OCI-LY3 (cell line): ENCODE results near the gene MAFB.

Source experiments
- H2AFZ ChIP-seq: fragments of 200-600, 300-600 bp; shearing (Covaris generic); 2 replicates; pipeline ENCODE4 v1.6.0; 2014; ENCODE audit warnings: antibody characterized with exemption, low read depth, low read length
- H3K27ac ChIP-seq: fragments of 200-600, 300-600 bp; sonication (generic); 2 replicates; pipeline ENCODE4 v1.5.1; 2014; ENCODE audit warnings: mild to moderate bottlenecking, low read length, moderate library complexity, mixed read lengths
- H3K27me3 ChIP-seq: fragments of 200-600, 300-600 bp; sonication (generic); 2 replicates; pipeline ENCODE4 v1.6.1; 2014; ENCODE audit warnings: low read depth, low read length, mixed read lengths
- H3K36me3 ChIP-seq: fragments of 200-600, 300-600 bp; sonication (generic); replicated peaks from 2 replicates; pipeline ENCODE3; 2014; ENCODE audit warnings: low read depth, low read length, mixed read lengths
- H3K4me1 ChIP-seq: fragments of 300-600, 200-600 bp; sonication (generic); 2 replicates; pipeline ENCODE4 v1.6.1; 2014; ENCODE audit warnings: low read length, mixed read lengths
- H3K4me2 ChIP-seq: fragments of 200-600, 300-600 bp; sonication (generic); 2 replicates; pipeline ENCODE4 v1.6.1; 2014; ENCODE audit warnings: low read length, mixed read lengths
- H3K4me3 ChIP-seq: fragments of 300-600, 200-600 bp; sonication (generic); 2 replicates; pipeline ENCODE4 v1.5.1; 2014; ENCODE audit warnings: antibody characterized with exemption, mild to moderate bottlenecking, low read length, moderate library complexity
- H3K79me2 ChIP-seq: fragments of 300-600, 200-600 bp; shearing (Covaris generic); 2 replicates; pipeline ENCODE4 v1.6.1; 2014; ENCODE audit warnings: mild to moderate bottlenecking, low read length, mixed read lengths
- H3K9ac ChIP-seq: fragments of 300-600, 200-600 bp; shearing (Covaris generic); 2 replicates; pipeline ENCODE4 v1.6.0; 2014; ENCODE audit warnings: mild to moderate bottlenecking, low read length, moderate library complexity
- H3K9me3 ChIP-seq: fragments of 200-600, 300-600 bp; shearing (Covaris generic); 2 replicates; pipeline ENCODE4 v1.6.1; 2014; ENCODE audit warnings: low read length, mixed read lengths; ENCODE audit not compliant: insufficient read depth
- H4K20me1 ChIP-seq: fragments of 200-600, 300-600 bp; sonication (generic); 2 replicates; pipeline ENCODE4 v1.6.1; 2016; ENCODE audit warnings: low read length, mixed read lengths; ENCODE audit not compliant: insufficient read depth
- EZH2phosphoT487 ChIP-seq: fragments of 200-600 bp; shearing (Covaris generic); IDR thresholded peaks from 2 replicates; pipeline ENCODE4 v1.6.1; 2018; ENCODE audit warnings: antibody characterized with exemption, mixed run types, low read depth
- TF ChIP-seq, protein P1 (sequence below): fragments of 200-600, 300-600 bp; sonication (generic); IDR thresholded peaks from 2 replicates; pipeline ENCODE4 v1.5.1; 2014; ENCODE audit warnings: antibody characterized with exemption, low read length, low read depth

Gene MAFB

DNA sequence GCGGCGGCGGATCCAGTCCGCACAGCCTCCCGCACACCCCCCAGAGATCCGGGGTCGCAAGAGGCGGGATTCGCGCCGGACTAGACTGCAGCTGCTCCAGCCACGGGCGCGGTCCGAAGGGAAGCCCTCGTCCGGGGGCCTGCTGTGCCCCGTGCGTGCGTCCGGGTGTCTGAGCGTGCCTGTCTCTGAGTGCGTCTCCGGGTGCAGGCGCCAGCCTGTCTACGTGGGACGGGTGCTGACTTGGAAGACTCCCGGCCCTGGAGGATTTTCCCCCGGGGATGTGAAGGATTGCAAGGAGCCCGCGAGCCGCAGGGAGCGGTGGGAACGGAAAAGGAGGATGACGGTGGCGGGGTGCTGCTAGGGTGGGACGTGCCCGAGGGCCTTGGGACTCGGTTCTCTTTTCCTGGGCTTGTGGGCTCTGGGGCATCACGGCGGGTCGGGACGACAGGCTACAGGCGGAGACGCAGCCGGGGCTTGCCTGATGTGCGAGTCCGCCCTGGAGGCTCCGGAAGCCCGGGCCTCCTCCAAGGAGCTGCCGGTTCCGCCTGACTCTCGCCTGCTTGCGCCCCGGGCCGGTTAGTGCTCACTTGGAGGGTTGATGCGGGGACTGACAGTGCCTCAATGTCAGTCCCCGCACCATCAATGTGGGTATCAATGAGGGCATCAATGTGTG is 5.7 kb downstream of the MAFB start:
- no peak overlapping the region for H3K9ac ChIP-seq
- no peak overlapping the region for H3K4me2 ChIP-seq
- H3K9me3 ChIP-seq, result no peaks in the 10 kb centered on the region
- H3K27ac ChIP-seq, result no peak overlapping the region
- H3K79me2 ChIP-seq, result no peaks in the 10 kb centered on the region
- 0 out of 2 replicates have a peak, but pooled peaks cover 8% of the 10 kb centered on the region for H4K20me1 ChIP-seq
- H3K27me3 ChIP-seq, result peaks cover 19% of the 10 kb centered on the region; the same call in 1 of the 2 replicates
- H2AFZ ChIP-seq, result no peak overlapping the region
- H3K4me1 ChIP-seq, result peaks cover 16% of the 10 kb centered on the region
- H3K4me3 ChIP-seq, result no peak overlapping the region
- TF ChIP-seq, protein P1, sequence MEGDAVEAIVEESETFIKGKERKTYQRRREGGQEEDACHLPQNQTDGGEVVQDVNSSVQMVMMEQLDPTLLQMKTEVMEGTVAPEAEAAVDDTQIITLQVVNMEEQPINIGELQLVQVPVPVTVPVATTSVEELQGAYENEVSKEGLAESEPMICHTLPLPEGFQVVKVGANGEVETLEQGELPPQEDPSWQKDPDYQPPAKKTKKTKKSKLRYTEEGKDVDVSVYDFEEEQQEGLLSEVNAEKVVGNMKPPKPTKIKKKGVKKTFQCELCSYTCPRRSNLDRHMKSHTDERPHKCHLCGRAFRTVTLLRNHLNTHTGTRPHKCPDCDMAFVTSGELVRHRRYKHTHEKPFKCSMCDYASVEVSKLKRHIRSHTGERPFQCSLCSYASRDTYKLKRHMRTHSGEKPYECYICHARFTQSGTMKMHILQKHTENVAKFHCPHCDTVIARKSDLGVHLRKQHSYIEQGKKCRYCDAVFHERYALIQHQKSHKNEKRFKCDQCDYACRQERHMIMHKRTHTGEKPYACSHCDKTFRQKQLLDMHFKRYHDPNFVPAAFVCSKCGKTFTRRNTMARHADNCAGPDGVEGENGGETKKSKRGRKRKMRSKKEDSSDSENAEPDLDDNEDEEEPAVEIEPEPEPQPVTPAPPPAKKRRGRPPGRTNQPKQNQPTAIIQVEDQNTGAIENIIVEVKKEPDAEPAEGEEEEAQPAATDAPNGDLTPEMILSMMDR, result no peak
- TF ChIP-seq EZH2phosphoT487, result no peak
- H3K36me3 ChIP-seq, result no peaks in the 10 kb centered on the region

DNA sequence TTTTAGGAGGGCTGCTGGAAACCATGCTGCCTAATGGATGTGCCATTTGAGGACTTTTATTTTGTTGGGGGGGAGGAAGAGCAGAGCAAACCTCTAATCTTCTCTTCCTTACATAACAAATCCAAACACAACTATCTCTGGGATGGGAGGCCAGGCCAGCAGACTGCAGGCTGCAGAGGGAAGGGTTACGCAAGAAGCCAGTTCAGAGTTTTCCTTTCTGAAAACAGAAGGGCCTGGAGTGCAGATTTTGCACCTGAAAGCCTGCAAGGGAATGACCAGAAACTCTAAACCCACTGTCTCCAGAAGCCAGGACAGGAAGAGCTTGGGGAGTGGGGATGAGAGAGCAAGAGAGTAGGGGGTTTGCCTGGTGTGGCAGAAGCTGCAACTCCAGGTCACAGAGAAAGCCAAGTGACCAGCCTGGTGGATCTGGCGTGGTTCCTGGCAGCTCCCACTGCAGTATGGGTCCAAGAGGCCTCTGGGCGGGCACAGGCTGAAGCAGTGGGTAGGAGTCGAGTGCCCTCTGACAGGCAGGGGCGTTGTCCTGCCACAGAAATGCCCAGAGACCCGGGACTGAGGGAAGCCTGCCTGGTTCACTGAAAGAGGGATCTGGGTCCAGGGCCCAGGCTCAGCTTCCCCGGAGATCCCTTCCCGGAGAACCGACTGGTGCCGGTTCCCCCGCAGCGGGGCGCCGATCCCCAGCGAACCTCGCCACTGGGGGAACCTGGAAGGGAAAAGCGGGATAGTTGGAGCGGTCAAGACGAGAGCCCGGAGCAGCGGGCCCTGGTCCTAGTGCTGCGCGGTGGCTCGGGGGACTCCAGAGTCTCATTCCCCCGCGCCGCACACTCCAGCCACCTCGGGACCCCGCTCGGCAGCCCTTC is 6.7 kb downstream of the MAFB start:
- H3K27me3 ChIP-seq, result peaks cover 24% of the 10 kb centered on the region
- no peak overlapping the region for H3K4me2 ChIP-seq

DNA sequence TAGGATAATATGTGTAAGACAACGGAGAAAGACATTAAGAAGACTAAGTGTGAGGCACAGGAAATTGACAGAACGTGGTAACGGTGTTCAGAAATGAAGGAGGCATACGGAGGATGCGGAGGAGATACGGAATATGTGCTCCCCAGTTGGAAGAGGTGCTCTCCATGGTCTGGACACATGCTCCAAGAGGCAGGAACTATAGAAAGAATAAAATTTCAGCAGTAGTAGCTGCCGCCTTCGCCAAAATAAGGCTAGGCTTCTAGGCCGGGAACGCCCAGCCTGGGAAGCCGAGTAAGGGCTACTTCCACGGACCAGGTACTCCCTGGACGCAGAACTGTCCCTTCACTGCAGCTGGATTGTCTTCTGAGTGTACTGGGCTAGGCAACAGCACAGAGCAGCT is 7.4 kb downstream of the MAFB start:
- Histone ChIP-seq H3K4me2 (no peak overlapping the region), H3K4me1 (peaks cover 16% of the 10 kb centered on the region), H3K27ac (no peak overlapping the region), H3K36me3 (no peaks in the 10 kb centered on the region), H2AFZ (no peak overlapping the region), H3K79me2 (no peaks in the 10 kb centered on the region), H3K4me3 (no peak overlapping the region), H3K27me3 (peaks cover 30% of the 10 kb centered on the region), H3K9ac (no peak overlapping the region), H4K20me1 (0 out of 2 replicates have a peak, but pooled peaks cover 8% of the 10 kb centered on the region), H3K9me3 (no peaks in the 10 kb centered on the region)
- TF ChIP-seq EZH2phosphoT487, result no peak
- TF ChIP-seq, protein P1, result no peak

More for the DNA sequence above, 6.7 kb downstream of the MAFB start:
- Histone ChIP-seq H4K20me1 (0 out of 2 replicates have a peak, but pooled peaks cover 8% of the 10 kb centered on the region), H3K9ac (no peak overlapping the region), H3K9me3 (no peaks in the 10 kb centered on the region), H3K27ac (no peak overlapping the region), H3K36me3 (no peaks in the 10 kb centered on the region), H2AFZ (no peak overlapping the region), H3K4me3 (no peak overlapping the region), H3K4me1 (peaks cover 16% of the 10 kb centered on the region), H3K79me2 (no peaks in the 10 kb centered on the region)
- TF ChIP-seq, protein P1, result no peak
- TF ChIP-seq EZH2phosphoT487, result no peak

DNA sequence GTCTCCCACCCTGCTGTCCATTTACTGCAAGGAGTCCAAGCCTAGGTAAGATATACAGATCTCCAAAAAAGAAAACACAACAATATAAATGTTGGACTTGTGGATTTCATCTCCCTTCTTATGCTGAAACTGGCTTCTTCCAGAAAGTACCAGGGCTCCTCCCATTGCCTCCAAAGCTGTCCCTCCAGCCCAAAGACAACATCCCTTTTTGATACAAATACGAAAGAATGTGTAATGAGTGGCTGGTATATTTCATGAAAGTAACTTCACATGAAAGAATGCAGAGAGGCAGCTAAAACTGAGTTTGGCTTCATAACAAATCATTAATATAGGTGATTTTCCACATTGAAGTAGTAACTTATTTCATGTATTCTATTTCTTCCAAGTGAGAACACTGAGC is 7.9 kb downstream of the MAFB start:
- no peak overlapping the region for H3K9ac ChIP-seq
- peaks cover 35% of the 10 kb centered on the region for H3K27me3 ChIP-seq
- H4K20me1 ChIP-seq, result 0 out of 2 replicates have a peak, but pooled peaks cover 8% of the 10 kb centered on the region
- no peak overlapping the region for H3K27ac ChIP-seq
- peak overlapping the region; percentile 56 for H3K4me2 ChIP-seq
- H3K36me3 ChIP-seq, result no peaks in the 10 kb centered on the region
- H3K4me3 ChIP-seq, result no peak overlapping the region
- H2AFZ ChIP-seq, result no peak overlapping the region
- peaks cover 17% of the 10 kb centered on the region for H3K4me1 ChIP-seq
- no peaks in the 10 kb centered on the region for H3K79me2 ChIP-seq
- H3K9me3 ChIP-seq, result no peaks in the 10 kb centered on the region
- TF ChIP-seq, protein P1, result no peak
- no peak for TF ChIP-seq EZH2phosphoT487
